HCT116 (cell line): ENCODE results near the gene ZNHIT3. TPM values are rescaled to one million over a fixed set of nuclear protein-coding genes. Genes with fewer than 3 reads are reported as not detected.
A peak's percentile ranks its signal among the peaks of the same experiment; 100 is the strongest.

Source experiments
- ATAC-seq: fragments of 200-7000 bp; cut with Tn5 transposase; 2 replicates; pipeline ENCODE4 v1.9.1; 2020; ENCODE audit warnings: mild to moderate bottlenecking, moderate library complexity
- BruUV-seq: library from RNA; stranded (reverse); fragments of 400-500 nt; replicated peaks from 2 replicates; lab custom pipeline; 2021; lab: Mats Ljungman, UMichigan
- CTCF ChIA-PET: fragments of 300-600 bp; sonication (Branson Sonifier 250); formaldehyde crosslinking; loops from one replicate; lab custom pipeline; 2021; ENCODE audit warnings: antibody characterized with exemption; lab: Charles Lee
- POLR2A ChIA-PET: fragments of 300-600, 350-600 bp; sonication (Branson Sonifier 250); formaldehyde crosslinking; loops from one replicate; lab custom pipeline; 2021; ENCODE audit warnings: antibody characterized with exemption; lab: Charles Lee
- RAD21 ChIA-PET, 2 experiments: fragments of 300-600 bp; sonication (Branson Sonifier 250); formaldehyde crosslinking; loops; one replicate each; lab custom pipeline; 2023; ENCODE audit warnings: low total read pairs in 2 of 2; ENCODE audit not compliant: uncharacterized antibody in 2 of 2, unreplicated experiment in 2 of 2, low non-redundant PET in 1 of 2; lab: Charles Lee
- DNase-seq: peaks from one replicate; pipeline ENCODE4 v3.0.0-alpha.2; 2010; ENCODE audit warnings: low read depth, low spot score
- H2AFZ ChIP-seq: fragments of 200-600 bp; shearing (Covaris generic), sonication (generic); 2 replicates; pipeline ENCODE4 v1.6.1; 2017; ENCODE audit warnings: low read depth, mixed run types, mixed read lengths, antibody characterized with exemption, low read length; ENCODE audit not compliant: poor library complexity, severe bottlenecking
- H3K27ac ChIP-seq: 2 replicates; pipeline ENCODE4 v1.5.1; 2012; ENCODE audit warnings: low read depth, low read length
- H3K27me3 ChIP-seq: fragments of 200-600 bp; sonication (generic); 2 replicates; pipeline ENCODE4 v1.6.1; 2016; ENCODE audit warnings: mixed run types, low read length, mixed read lengths; ENCODE audit not compliant: insufficient read depth
- H3K36me3 ChIP-seq, 2 experiments: fragments of 200-500 bp in 1 of 2; fragments of 200-600 bp in 1 of 2; sonication (Bioruptor generic) in 1 of 2; sonication (generic) in 1 of 2; 2 replicates each; pipeline versions ENCODE4 v1.5.1 to v1.6.1; 2014 to 2016; ENCODE audit warnings: low read length in 2 of 2, inconsistent platforms in 1 of 2, mixed read lengths in 1 of 2, mixed run types in 1 of 2; ENCODE audit not compliant: insufficient read depth in 2 of 2, control insufficient read depth in 1 of 2
- H3K4me1 ChIP-seq, 2 experiments: fragments of 200-600 bp in 1 of 2; sonication (generic) in 1 of 2; 2 replicates each; pipeline versions ENCODE4 v1.5.1 to v1.6.1; 2012 to 2017; ENCODE audit warnings: low read length in 2 of 2, inconsistent platforms in 1 of 2, mild to moderate bottlenecking in 1 of 2, mixed read lengths in 1 of 2, mixed run types in 1 of 2, moderate library complexity in 1 of 2; ENCODE audit not compliant: insufficient read depth in 2 of 2, control insufficient read depth in 1 of 2
- H3K4me2 ChIP-seq: fragments of 200-600 bp; sonication (generic); 2 replicates; pipeline ENCODE4 v1.6.1; 2017; ENCODE audit warnings: mixed run types, low read length, mixed read lengths
- H3K4me3 ChIP-seq, 2 experiments: fragments of 200-600 bp in 1 of 2; sonication (generic) in 1 of 2; replicated peaks in 1 of 2; 2 replicates each; pipeline ENCODE4 v1.5.1; 2011 to 2016; ENCODE audit warnings: low read length in 2 of 2, control low read depth in 1 of 2, low read depth in 1 of 2, mild to moderate bottlenecking in 1 of 2, mixed read lengths in 1 of 2, mixed run types in 1 of 2
- H3K79me2 ChIP-seq: fragments of 200-600 bp; sonication (generic); 2 replicates; pipeline ENCODE4 v1.6.1; 2017; ENCODE audit warnings: mild to moderate bottlenecking, mixed run types, low read length, moderate library complexity, mixed read lengths; ENCODE audit not compliant: insufficient read depth
- H3K9ac ChIP-seq: fragments of 200-600 bp; sonication (generic); 2 replicates; pipeline ENCODE4 v1.6.1; 2016; ENCODE audit warnings: low read length, mixed read lengths
- H3K9me2 ChIP-seq: fragments of 200-600 bp; sonication (generic), shearing (Covaris generic); 2 replicates; pipeline ENCODE4 v1.6.1; 2017; ENCODE audit warnings: mixed run types, mild to moderate bottlenecking, moderate library complexity; ENCODE audit not compliant: insufficient read depth
- H3K9me3 ChIP-seq, 2 experiments: fragments of 200-500 bp in 1 of 2; fragments of 200-600 bp in 1 of 2; sonication (Bioruptor generic) in 1 of 2; sonication (generic) in 1 of 2; 2 replicates each; pipeline ENCODE4 v1.6.1; 2014 to 2017; ENCODE audit warnings: low read length in 2 of 2, mixed read lengths in 2 of 2, inconsistent platforms in 1 of 2, low read depth in 1 of 2, mild to moderate bottlenecking in 1 of 2, mixed run types in 1 of 2, moderate library complexity in 1 of 2; ENCODE audit not compliant: control insufficient read depth in 1 of 2, insufficient read depth in 1 of 2
- H4K20me1 ChIP-seq: fragments of 200-600 bp; sonication (generic), shearing (Covaris generic); 2 replicates; pipeline ENCODE4 v1.6.1; 2017; ENCODE audit warnings: mixed run types, mild to moderate bottlenecking, moderate library complexity; ENCODE audit not compliant: insufficient read depth
- CBX3 ChIP-seq: IDR thresholded peaks from 2 replicates; pipeline ENCODE4 v1.6.1; 2012; ENCODE audit warnings: low read depth
- CEBPB ChIP-seq: IDR thresholded peaks from 2 replicates; pipeline ENCODE4 v1.6.1; 2012; ENCODE audit warnings: low read depth
- FOSL1 ChIP-seq: IDR thresholded peaks from 2 replicates; pipeline ENCODE4 v1.6.1; 2012; ENCODE audit warnings: low read depth
- intact Hi-C: fragments of 100-400 bp; cut with micrococcal nuclease; formaldehyde crosslinking; loops from 2 replicates; pipeline ENCODE4 v1.10.0; 2022
- total RNA-seq: library from RNA; stranded (reverse); gene quantifications from one replicate; pipeline ENCODE4 v1.2.1, GENCODE V29; 2021; ENCODE audit not compliant: unreplicated experiment
- TF ChIP-seq, protein P1 (sequence below): IDR thresholded peaks from 2 replicates; pipeline ENCODE4 v1.6.1; 2011; ENCODE audit warnings: mild to moderate bottlenecking, low read length, moderate library complexity; ENCODE audit not compliant: insufficient replicate concordance; ENCODE audit errors: extremely low read depth
- TF ChIP-seq, protein P2 (sequence below): IDR thresholded peaks from 2 replicates; pipeline ENCODE4 v1.6.1; 2012; ENCODE audit warnings: low read depth

The ZNHIT3 gene
- total RNA-seq, 1 experiment from 2014 or later, result 33.9 TPM

- Histone ChIP-seq H2AFZ (no peak overlapping the region), H3K4me1 (peaks cover 8 to 21% of the 10 kb centered on the region in 2 experiments), H3K9ac (peak overlapping the region; percentile 99), H3K4me3 (peak overlapping the region; percentile 63 to 90), H3K27me3 (no peaks in the 10 kb centered on the region), H3K79me2 (peaks cover 68% of the 10 kb centered on the region), H3K36me3 (peaks cover 23 to 44% of the 10 kb centered on the region in 2 experiments), H4K20me1 (no peaks in the 10 kb centered on the region), H3K9me2 (no peaks in the 10 kb centered on the region), H3K9me3 (no peaks in the 10 kb centered on the region), H3K27ac (peak overlapping the region; percentile 99), H3K4me2 (peak overlapping the region; percentile 82)
- RAD21 ChIA-PET, result interaction anchor here in 1 of 2 experiments (0.6 kb wide), 1 partner anchor 21 kb away, joined by 4 read pairs; no protein-coding TSS in a partner anchor
- intact Hi-C loops, result no loop called here
- POLR2A ChIA-PET, result interaction anchor here (0.6 to 2.4 kb wide), 5 partner anchors 9 to 564 kb away, joined by 3 to 30 read pairs (median 5); partner anchors contain the start of genes GGNBP2 and MRM1
- BruUV-seq, result TSS peak; percentile 78
- DNase-seq, result no peak
- ATAC-seq, result peak; percentile 19; the same call in 1 of the 2 replicates
- TF ChIP-seq CBX3 (0 out of 2 replicates have a peak, but pooled peaks have one; percentile 1), FOSL1 (no peak), CEBPB (no peak)
- TF ChIP-seq, protein P1, sequence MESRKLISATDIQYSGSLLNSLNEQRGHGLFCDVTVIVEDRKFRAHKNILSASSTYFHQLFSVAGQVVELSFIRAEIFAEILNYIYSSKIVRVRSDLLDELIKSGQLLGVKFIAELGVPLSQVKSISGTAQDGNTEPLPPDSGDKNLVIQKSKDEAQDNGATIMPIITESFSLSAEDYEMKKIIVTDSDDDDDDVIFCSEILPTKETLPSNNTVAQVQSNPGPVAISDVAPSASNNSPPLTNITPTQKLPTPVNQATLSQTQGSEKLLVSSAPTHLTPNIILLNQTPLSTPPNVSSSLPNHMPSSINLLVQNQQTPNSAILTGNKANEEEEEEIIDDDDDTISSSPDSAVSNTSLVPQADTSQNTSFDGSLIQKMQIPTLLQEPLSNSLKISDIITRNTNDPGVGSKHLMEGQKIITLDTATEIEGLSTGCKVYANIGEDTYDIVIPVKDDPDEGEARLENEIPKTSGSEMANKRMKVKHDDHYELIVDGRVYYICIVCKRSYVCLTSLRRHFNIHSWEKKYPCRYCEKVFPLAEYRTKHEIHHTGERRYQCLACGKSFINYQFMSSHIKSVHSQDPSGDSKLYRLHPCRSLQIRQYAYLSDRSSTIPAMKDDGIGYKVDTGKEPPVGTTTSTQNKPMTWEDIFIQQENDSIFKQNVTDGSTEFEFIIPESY, result no peak
- TF ChIP-seq, protein P2, sequence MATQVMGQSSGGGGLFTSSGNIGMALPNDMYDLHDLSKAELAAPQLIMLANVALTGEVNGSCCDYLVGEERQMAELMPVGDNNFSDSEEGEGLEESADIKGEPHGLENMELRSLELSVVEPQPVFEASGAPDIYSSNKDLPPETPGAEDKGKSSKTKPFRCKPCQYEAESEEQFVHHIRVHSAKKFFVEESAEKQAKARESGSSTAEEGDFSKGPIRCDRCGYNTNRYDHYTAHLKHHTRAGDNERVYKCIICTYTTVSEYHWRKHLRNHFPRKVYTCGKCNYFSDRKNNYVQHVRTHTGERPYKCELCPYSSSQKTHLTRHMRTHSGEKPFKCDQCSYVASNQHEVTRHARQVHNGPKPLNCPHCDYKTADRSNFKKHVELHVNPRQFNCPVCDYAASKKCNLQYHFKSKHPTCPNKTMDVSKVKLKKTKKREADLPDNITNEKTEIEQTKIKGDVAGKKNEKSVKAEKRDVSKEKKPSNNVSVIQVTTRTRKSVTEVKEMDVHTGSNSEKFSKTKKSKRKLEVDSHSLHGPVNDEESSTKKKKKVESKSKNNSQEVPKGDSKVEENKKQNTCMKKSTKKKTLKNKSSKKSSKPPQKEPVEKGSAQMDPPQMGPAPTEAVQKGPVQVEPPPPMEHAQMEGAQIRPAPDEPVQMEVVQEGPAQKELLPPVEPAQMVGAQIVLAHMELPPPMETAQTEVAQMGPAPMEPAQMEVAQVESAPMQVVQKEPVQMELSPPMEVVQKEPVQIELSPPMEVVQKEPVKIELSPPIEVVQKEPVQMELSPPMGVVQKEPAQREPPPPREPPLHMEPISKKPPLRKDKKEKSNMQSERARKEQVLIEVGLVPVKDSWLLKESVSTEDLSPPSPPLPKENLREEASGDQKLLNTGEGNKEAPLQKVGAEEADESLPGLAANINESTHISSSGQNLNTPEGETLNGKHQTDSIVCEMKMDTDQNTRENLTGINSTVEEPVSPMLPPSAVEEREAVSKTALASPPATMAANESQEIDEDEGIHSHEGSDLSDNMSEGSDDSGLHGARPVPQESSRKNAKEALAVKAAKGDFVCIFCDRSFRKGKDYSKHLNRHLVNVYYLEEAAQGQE, result no peak
- CTCF ChIA-PET, result interaction anchor here (1.0 to 2.4 kb wide), 2 partner anchors 8 to 53 kb away, joined by 3 to 16 read pairs; partner anchors contain the start of gene GGNBP2
Measured at GRCh38 chr17:36535669-36536081, 49.2 kb downstream of the ZNHIT3 start.
